Hepatocyte (in vitro differentiated cells): ENCODE results near the gene FAM170A.

ENCODE experiments used
- CTCF ChIP-seq: fragments of 200-600 bp; sonication (generic); IDR thresholded peaks from 2 replicates; pipeline ENCODE4 v1.5.1; 2016; ENCODE audit warnings: antibody characterized with exemption, mild to moderate bottlenecking; ENCODE audit not compliant: poor library complexity
- EZH2 ChIP-seq: fragments of 200-600 bp; sonication (generic); IDR thresholded peaks from 2 replicates; pipeline ENCODE4 v1.6.1; 2016; ENCODE audit warnings: antibody characterized with exemption, mild to moderate bottlenecking, borderline replicate concordance
- EZH2phosphoT487 ChIP-seq: fragments of 200-600 bp; sonication (generic); IDR thresholded peaks from one replicate; pipeline ENCODE4 v1.6.1; 2018; ENCODE audit warnings: antibody characterized with exemption, mild to moderate bottlenecking, low read depth, moderate library complexity; ENCODE audit not compliant: unreplicated experiment, severe bottlenecking

- TF ChIP-seq CTCF (no peak), EZH2 (no peak), EZH2phosphoT487 (no peak)
Observed at GRCh38 chr5:119656023-119656422, 26.7 kb downstream of the FAM170A start.
